ENCODE results near the gene CTSG.
"Not testable (repeated sequence)": the region's sequence is repeated elsewhere in the genome, so short reads cannot be mapped to it uniquely, and the experiment has no call there.

DNA sequence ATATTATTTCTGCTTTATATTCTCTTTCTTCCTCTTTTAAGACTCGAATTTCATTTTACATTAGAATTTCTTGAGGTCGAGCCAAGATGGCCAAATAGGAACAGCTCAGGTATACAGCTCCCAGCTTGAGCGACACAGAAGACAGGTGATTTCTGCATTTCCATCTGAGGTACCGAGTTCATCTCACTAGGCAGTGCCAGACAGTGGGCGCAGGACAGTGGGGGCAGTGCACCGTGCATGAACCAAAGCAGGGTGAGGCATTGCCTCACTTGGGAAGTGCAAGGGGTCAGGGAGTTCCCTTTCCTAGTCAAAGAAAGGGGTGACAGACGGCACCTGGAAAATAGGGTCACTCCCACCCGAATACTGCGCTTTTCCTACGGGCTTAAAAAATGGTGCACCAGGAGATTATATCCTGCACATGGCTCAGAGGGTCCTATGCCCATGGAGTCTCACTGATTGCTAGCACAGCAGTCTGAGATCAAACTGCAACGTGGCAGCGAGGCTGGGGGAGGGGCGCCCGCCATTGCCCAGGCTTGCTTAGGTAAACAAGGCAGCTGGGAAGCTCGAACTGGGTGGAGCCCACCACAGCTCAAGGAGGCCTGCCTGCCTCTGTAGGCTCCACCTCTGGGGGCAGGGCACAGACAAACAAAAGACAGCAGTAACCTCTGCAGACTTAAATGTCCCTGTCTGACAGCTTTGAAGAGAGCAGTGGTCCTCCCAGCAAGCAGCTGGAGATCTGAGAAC is 50.0 kb downstream of the CTSG start:
- TF ChIP-seq, protein P1, sequence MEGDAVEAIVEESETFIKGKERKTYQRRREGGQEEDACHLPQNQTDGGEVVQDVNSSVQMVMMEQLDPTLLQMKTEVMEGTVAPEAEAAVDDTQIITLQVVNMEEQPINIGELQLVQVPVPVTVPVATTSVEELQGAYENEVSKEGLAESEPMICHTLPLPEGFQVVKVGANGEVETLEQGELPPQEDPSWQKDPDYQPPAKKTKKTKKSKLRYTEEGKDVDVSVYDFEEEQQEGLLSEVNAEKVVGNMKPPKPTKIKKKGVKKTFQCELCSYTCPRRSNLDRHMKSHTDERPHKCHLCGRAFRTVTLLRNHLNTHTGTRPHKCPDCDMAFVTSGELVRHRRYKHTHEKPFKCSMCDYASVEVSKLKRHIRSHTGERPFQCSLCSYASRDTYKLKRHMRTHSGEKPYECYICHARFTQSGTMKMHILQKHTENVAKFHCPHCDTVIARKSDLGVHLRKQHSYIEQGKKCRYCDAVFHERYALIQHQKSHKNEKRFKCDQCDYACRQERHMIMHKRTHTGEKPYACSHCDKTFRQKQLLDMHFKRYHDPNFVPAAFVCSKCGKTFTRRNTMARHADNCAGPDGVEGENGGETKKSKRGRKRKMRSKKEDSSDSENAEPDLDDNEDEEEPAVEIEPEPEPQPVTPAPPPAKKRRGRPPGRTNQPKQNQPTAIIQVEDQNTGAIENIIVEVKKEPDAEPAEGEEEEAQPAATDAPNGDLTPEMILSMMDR (IDR thresholded peaks at IDR 0.05), result not testable (repeated sequence)
- TF ChIP-seq POLR2A (IDR thresholded peaks at IDR 0.05), result not testable (repeated sequence)
